K562 (cell line): ENCODE data around the gene FBXO21.

ENCODE experiments used
- E2F4 ChIP-seq: sonication (generic); formaldehyde crosslinking; IDR thresholded peaks from 2 replicates; pipeline ENCODE4 v1.8.0; 2022; ENCODE audit warnings: mild to moderate bottlenecking, low read depth, missing genetic modification reagents
- FOXJ3 ChIP-seq: sonication (generic); formaldehyde crosslinking; IDR thresholded peaks from 2 replicates; pipeline ENCODE4 v1.4.0; 2020; ENCODE audit warnings: mild to moderate bottlenecking, missing genetic modification reagents
- JUNB ChIP-seq: fragments of 450-650 bp; formaldehyde crosslinking; conservative IDR thresholded peaks from 2 replicates; pipeline ENCODE4 v1.4.0; 2020; ENCODE audit warnings: mild to moderate bottlenecking
- MTF1 ChIP-seq: fragments of 250-450 bp; sonication (Bioruptor Pico); IDR thresholded peaks from 2 replicates; pipeline ENCODE4 v1.9.0; 2021; ENCODE audit warnings: moderate library complexity, mild to moderate bottlenecking, inconsistent platforms, borderline replicate concordance
- ZBTB1 ChIP-seq: sonication (generic); formaldehyde crosslinking; IDR thresholded peaks from 2 replicates; pipeline ENCODE4 v1.8.1; 2023; ENCODE audit warnings: missing genetic modification reagents, low read depth, mild to moderate bottlenecking, borderline replicate concordance
- ZZZ3 ChIP-seq: fragments of 450-650 bp; IDR thresholded peaks from 2 replicates; pipeline ENCODE4 v1.6.1; 2016; ENCODE audit warnings: antibody characterized with exemption, mild to moderate bottlenecking, moderate library complexity
- TF ChIP-seq, protein P1 (sequence below), 3 experiments: IDR thresholded peaks in 2 of 3; conservative IDR thresholded peaks in 1 of 3; 2 replicates each; pipeline ENCODE4 v1.5.1; 2011 to 2012; ENCODE audit warnings: low read length in 3 of 3, mild to moderate bottlenecking in 3 of 3, control low read depth in 2 of 3, improper control_type of control experiment in 1 of 3, inconsistent platforms in 1 of 3, low read depth in 1 of 3, mixed read lengths in 1 of 3, moderate library complexity in 1 of 3; ENCODE audit not compliant: insufficient read depth in 2 of 3

DNA sequence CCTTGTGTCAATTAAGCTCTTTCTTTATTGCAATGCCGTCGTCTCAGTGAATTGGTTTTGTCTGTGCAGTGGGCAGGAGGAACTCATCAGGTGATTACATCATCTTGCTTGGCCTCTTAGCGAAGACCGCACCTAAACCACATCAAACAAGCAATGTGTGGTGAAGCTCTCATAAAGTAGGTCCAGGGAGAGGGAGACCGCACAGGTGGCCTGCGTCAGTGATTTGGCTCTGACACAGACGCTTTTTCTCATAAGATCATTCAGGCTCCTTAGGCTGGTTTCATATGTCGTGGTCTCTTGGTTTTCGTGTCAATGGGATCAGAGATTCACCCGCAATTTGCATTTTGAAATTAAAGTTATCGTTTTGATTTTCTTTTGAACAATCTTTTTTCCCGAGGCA is 84.4 kb downstream of the FBXO21 start:
- TF ChIP-seq E2F4 (CRISPR knock-in tag) (no peak), ZBTB1 (CRISPR knock-in tag) (no peak), ZZZ3 (no peak), JUNB (CRISPR knock-in tag) (no peak), FOXJ3 (CRISPR knock-in tag) (no peak), MTF1 (CRISPR knock-in tag) (no peak)
- TF ChIP-seq, protein P1, sequence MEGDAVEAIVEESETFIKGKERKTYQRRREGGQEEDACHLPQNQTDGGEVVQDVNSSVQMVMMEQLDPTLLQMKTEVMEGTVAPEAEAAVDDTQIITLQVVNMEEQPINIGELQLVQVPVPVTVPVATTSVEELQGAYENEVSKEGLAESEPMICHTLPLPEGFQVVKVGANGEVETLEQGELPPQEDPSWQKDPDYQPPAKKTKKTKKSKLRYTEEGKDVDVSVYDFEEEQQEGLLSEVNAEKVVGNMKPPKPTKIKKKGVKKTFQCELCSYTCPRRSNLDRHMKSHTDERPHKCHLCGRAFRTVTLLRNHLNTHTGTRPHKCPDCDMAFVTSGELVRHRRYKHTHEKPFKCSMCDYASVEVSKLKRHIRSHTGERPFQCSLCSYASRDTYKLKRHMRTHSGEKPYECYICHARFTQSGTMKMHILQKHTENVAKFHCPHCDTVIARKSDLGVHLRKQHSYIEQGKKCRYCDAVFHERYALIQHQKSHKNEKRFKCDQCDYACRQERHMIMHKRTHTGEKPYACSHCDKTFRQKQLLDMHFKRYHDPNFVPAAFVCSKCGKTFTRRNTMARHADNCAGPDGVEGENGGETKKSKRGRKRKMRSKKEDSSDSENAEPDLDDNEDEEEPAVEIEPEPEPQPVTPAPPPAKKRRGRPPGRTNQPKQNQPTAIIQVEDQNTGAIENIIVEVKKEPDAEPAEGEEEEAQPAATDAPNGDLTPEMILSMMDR (IDR thresholded peaks at IDR 0.05 in 2 of 3, conservative IDR thresholded peaks at IDR 0.05 in 1 of 3; ENCODE audit: insufficient read depth in 2 of 3, low read depth in 1 of 3, low read length in 3 of 3), result no peak
